ENCODE data around the gene ADD2. TPM values are rescaled to one million over a fixed set of nuclear protein-coding genes. Genes with fewer than 3 reads are reported as not detected.

The ADD2 gene
- total RNA-seq, 1 donor from 2014 or later, result 45.3 TPM

GRCh38 chr2:70632966-70633365 lies 135.0 kb downstream of the ADD2 start:
- no peak overlapping the region for H3K9ac ChIP-seq
- H3K36me3 ChIP-seq, result no peaks in the 10 kb centered on the region
- H3K27ac ChIP-seq, result no peak overlapping the region
- peaks cover 22% of the 10 kb centered on the region for H3K27me3 ChIP-seq
- H2AFZ ChIP-seq (replicated peaks), result no peak overlapping the region
- Mint-ChIP-seq H3K4me1 (no peaks in the 10 kb centered on the region), H3K27me3 (ENCODE audit: insufficient read depth, low read depth) (peaks cover 7% of the 10 kb centered on the region), H3K9me3 (peaks cover 3% of the 10 kb centered on the region), H3K4me3 (no peak overlapping the region), H3K36me3 (no peaks in the 10 kb centered on the region), H3K27ac (no peak overlapping the region)
- H3K4me1 ChIP-seq, result no peaks in the 10 kb centered on the region
- TF ChIP-seq EZH2phosphoT487 (IDR thresholded peaks at IDR 0.05), result no peak
- TF ChIP-seq EZH2 (IDR thresholded peaks at IDR 0.05), result no peak
- TF ChIP-seq, protein P1, sequence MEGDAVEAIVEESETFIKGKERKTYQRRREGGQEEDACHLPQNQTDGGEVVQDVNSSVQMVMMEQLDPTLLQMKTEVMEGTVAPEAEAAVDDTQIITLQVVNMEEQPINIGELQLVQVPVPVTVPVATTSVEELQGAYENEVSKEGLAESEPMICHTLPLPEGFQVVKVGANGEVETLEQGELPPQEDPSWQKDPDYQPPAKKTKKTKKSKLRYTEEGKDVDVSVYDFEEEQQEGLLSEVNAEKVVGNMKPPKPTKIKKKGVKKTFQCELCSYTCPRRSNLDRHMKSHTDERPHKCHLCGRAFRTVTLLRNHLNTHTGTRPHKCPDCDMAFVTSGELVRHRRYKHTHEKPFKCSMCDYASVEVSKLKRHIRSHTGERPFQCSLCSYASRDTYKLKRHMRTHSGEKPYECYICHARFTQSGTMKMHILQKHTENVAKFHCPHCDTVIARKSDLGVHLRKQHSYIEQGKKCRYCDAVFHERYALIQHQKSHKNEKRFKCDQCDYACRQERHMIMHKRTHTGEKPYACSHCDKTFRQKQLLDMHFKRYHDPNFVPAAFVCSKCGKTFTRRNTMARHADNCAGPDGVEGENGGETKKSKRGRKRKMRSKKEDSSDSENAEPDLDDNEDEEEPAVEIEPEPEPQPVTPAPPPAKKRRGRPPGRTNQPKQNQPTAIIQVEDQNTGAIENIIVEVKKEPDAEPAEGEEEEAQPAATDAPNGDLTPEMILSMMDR (IDR thresholded peaks at IDR 0.05), result no peak
- H4K20me1 ChIP-seq (ENCODE audit: low read depth), result no peaks in the 10 kb centered on the region
- no peaks in the 10 kb centered on the region for H3F3A ChIP-seq (ENCODE audit: low read depth)
- no peak overlapping the region for H3K4me2 ChIP-seq
- DNase-seq (ENCODE audit: low spot score), result no peak
- H3K9me3 ChIP-seq (ENCODE audit: low read depth), result no peaks in the 10 kb centered on the region
- H3K4me3 ChIP-seq, result no peak overlapping the region
- no peaks in the 10 kb centered on the region for H3K79me2 ChIP-seq (ENCODE audit: low read depth)

- no peaks in the 10 kb centered on the region for H4K20me1 ChIP-seq (ENCODE audit: low read depth)
- no peaks in the 10 kb centered on the region for H3K4me1 Mint-ChIP-seq
- no peak overlapping the region for H3K4me2 ChIP-seq
- H3K27ac Mint-ChIP-seq, result no peak overlapping the region
- H3K9ac ChIP-seq, result no peak overlapping the region
- no peak for DNase-seq (ENCODE audit: low spot score)
- no peaks in the 10 kb centered on the region for H3F3A ChIP-seq (ENCODE audit: low read depth)
- no peak overlapping the region for H3K27ac ChIP-seq
- peaks cover under 1% of the 10 kb centered on the region for H3K4me1 ChIP-seq
- no peaks in the 10 kb centered on the region for H3K36me3 Mint-ChIP-seq
- H2AFZ ChIP-seq (replicated peaks), result no peak overlapping the region
- H3K4me3 ChIP-seq, result no peak overlapping the region
- TF ChIP-seq EZH2phosphoT487 (IDR thresholded peaks at IDR 0.05) (no peak), EZH2 (IDR thresholded peaks at IDR 0.05) (no peak)
- TF ChIP-seq, protein P1 (IDR thresholded peaks at IDR 0.05), result no peak
- H3K9me3 Mint-ChIP-seq, result peaks cover 3% of the 10 kb centered on the region
- H3K4me3 Mint-ChIP-seq, result no peak overlapping the region
- H3K27me3 ChIP-seq, result peaks cover 28% of the 10 kb centered on the region
- H3K27me3 Mint-ChIP-seq (ENCODE audit: insufficient read depth, low read depth), result peaks cover 7% of the 10 kb centered on the region
- no peaks in the 10 kb centered on the region for H3K9me3 ChIP-seq (ENCODE audit: low read depth)
- no peaks in the 10 kb centered on the region for H3K79me2 ChIP-seq (ENCODE audit: low read depth)
- no peaks in the 10 kb centered on the region for H3K36me3 ChIP-seq
Measured at GRCh38 chr2:70632388-70632787, 135.6 kb downstream of the ADD2 start.

GRCh38 chr2:70630761-70631160 lies 137.2 kb downstream of the ADD2 start:
- TF ChIP-seq EZH2 (IDR thresholded peaks at IDR 0.05), result no peak
- TF ChIP-seq, protein P1 (IDR thresholded peaks at IDR 0.05), result no peak
- no peak for TF ChIP-seq EZH2phosphoT487 (IDR thresholded peaks at IDR 0.05)
- H3K27ac ChIP-seq, result no peak overlapping the region
- Mint-ChIP-seq H3K36me3 (no peaks in the 10 kb centered on the region), H3K4me3 (no peak overlapping the region), H3K27me3 (ENCODE audit: insufficient read depth, low read depth) (peaks cover 2% of the 10 kb centered on the region), H3K9me3 (peaks cover 3% of the 10 kb centered on the region), H3K27ac (no peak overlapping the region), H3K4me1 (peaks cover 9% of the 10 kb centered on the region)
- no peaks in the 10 kb centered on the region for H3K36me3 ChIP-seq
- no peaks in the 10 kb centered on the region for H3K79me2 ChIP-seq (ENCODE audit: low read depth)
- H4K20me1 ChIP-seq (ENCODE audit: low read depth), result peaks cover 7% of the 10 kb centered on the region
- H3K4me3 ChIP-seq, result no peak overlapping the region
- no peak overlapping the region for H3K9ac ChIP-seq
- H2AFZ ChIP-seq (replicated peaks), result no peak overlapping the region
- peaks cover 14% of the 10 kb centered on the region for H3K4me1 ChIP-seq
- no peaks in the 10 kb centered on the region for H3K9me3 ChIP-seq (ENCODE audit: low read depth)
- DNase-seq (ENCODE audit: low spot score), result no peak
- peaks cover 40% of the 10 kb centered on the region for H3K27me3 ChIP-seq
- H3K4me2 ChIP-seq, result no peak overlapping the region
- H3F3A ChIP-seq (ENCODE audit: low read depth), result peaks cover 13% of the 10 kb centered on the region

Measured in neural progenitor cell (in vitro differentiated cells).